ENCODE results near the gene NSRP1.

Gene NSRP1

DNA sequence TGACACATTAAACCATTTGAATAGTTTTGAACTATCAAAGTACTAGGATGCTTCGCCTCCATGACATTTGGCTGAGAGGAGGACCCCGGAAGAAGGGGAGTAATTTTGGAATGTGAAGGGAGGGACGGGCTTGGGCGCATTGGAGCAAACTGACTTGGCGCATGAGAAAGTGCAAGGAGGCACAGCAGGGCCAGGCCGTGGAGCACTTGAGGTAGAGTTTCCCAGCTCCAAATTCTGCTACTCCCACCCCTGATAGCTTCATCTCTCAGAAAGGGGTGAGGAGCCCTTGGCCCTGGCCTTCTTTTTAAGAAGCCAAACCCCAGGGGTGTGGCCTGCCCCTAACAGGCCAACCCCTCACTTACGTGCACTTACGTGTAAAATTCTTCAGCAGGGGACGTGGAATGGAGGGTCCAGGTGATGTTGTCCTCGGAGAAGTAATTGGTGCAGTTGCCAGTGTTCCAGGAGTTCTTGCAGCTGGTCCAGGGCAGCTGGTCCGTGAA lies 101.2 kb downstream of the NSRP1 start:
- TF ChIP-seq TEAD4 (IDR thresholded peaks at IDR 0.05) (no peak), FOXM1 (IDR thresholded peaks at IDR 0.05; ENCODE audit: borderline replicate concordance, low read depth) (no peak), RAD21 (IDR thresholded peaks at IDR 0.05; ENCODE audit: low read depth) (no peak), EGR1 (IDR thresholded peaks at IDR 0.05) (no peak), EP300 (IDR thresholded peaks at IDR 0.05; ENCODE audit: borderline replicate concordance) (no peak), TAF1 (IDR thresholded peaks at IDR 0.05; ENCODE audit: low read depth) (no peak), CEBPB (IDR thresholded peaks at IDR 0.05) (no peak), TCF12 (IDR thresholded peaks at IDR 0.05; ENCODE audit: low read depth) (no peak), NFIC (IDR thresholded peaks at IDR 0.05) (no peak), YY1 (IDR thresholded peaks at IDR 0.05; ENCODE audit: low read depth) (no peak), ZBTB7A (IDR thresholded peaks at IDR 0.05; ENCODE audit: low read depth) (no peak), CREB1 (IDR thresholded peaks at IDR 0.05; ENCODE audit: low read depth) (no peak)
- TF ChIP-seq, protein P1, sequence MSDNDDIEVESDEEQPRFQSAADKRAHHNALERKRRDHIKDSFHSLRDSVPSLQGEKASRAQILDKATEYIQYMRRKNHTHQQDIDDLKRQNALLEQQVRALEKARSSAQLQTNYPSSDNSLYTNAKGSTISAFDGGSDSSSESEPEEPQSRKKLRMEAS (IDR thresholded peaks at IDR 0.05), result no peak
- TF ChIP-seq, protein P2, sequence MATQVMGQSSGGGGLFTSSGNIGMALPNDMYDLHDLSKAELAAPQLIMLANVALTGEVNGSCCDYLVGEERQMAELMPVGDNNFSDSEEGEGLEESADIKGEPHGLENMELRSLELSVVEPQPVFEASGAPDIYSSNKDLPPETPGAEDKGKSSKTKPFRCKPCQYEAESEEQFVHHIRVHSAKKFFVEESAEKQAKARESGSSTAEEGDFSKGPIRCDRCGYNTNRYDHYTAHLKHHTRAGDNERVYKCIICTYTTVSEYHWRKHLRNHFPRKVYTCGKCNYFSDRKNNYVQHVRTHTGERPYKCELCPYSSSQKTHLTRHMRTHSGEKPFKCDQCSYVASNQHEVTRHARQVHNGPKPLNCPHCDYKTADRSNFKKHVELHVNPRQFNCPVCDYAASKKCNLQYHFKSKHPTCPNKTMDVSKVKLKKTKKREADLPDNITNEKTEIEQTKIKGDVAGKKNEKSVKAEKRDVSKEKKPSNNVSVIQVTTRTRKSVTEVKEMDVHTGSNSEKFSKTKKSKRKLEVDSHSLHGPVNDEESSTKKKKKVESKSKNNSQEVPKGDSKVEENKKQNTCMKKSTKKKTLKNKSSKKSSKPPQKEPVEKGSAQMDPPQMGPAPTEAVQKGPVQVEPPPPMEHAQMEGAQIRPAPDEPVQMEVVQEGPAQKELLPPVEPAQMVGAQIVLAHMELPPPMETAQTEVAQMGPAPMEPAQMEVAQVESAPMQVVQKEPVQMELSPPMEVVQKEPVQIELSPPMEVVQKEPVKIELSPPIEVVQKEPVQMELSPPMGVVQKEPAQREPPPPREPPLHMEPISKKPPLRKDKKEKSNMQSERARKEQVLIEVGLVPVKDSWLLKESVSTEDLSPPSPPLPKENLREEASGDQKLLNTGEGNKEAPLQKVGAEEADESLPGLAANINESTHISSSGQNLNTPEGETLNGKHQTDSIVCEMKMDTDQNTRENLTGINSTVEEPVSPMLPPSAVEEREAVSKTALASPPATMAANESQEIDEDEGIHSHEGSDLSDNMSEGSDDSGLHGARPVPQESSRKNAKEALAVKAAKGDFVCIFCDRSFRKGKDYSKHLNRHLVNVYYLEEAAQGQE (IDR thresholded peaks at IDR 0.05; ENCODE audit: low read depth), result no peak
- TF ChIP-seq, protein P3, sequence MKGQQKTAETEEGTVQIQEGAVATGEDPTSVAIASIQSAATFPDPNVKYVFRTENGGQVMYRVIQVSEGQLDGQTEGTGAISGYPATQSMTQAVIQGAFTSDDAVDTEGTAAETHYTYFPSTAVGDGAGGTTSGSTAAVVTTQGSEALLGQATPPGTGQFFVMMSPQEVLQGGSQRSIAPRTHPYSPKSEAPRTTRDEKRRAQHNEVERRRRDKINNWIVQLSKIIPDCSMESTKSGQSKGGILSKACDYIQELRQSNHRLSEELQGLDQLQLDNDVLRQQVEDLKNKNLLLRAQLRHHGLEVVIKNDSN (IDR thresholded peaks at IDR 0.05), result no peak

DNA sequence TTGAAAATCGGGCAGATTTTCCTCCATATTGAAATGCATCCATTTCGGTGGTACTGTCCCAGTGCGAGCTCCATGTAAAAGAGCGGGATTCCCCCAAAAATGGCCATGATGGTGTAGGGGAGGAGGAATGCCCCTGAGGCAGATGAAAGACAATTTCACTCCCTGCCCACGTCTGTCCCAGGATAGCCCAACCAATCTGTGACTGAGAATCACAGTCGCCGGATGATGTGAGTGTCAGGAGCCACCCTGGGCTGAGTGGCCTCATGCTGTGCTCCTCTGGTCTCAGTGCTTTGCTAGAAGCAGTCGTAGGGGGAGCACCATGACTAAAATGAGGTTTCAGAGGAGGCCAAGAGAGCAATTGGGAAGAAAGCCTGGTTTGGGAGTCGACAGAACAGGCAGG lies 102.2 kb downstream of the NSRP1 start:
- no peak for TF ChIP-seq NFIC (IDR thresholded peaks at IDR 0.05)

DNA sequence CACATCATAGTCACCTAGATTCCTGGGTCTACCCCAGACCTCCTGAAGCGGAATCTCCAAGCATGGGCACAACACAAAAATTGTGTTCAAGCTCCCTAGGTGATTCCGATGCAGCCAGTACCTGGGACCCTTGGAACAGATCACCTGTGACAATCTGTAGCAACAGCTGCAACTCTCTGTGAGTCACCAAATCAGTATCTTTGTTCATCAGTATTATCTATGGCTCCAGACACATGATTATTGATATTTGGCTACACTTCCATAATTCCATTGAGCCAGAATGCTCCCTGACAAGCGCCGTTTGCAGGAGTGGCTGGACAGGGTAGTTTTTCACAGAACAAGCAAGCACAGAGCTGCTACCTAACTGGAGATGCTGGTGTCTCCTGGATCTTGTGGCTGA lies 102.7 kb downstream of the NSRP1 start:
- TF ChIP-seq, protein P3 (IDR thresholded peaks at IDR 0.05), result no peak
- TF ChIP-seq EP300 (IDR thresholded peaks at IDR 0.05; ENCODE audit: borderline replicate concordance) (no peak), CEBPB (IDR thresholded peaks at IDR 0.05) (no peak), CREB1 (IDR thresholded peaks at IDR 0.05; ENCODE audit: low read depth) (no peak), RAD21 (IDR thresholded peaks at IDR 0.05; ENCODE audit: low read depth) (no peak), NFIC (IDR thresholded peaks at IDR 0.05) (no peak), ZBTB7A (IDR thresholded peaks at IDR 0.05; ENCODE audit: low read depth) (no peak), TEAD4 (IDR thresholded peaks at IDR 0.05) (no peak), EGR1 (IDR thresholded peaks at IDR 0.05) (no peak), YY1 (IDR thresholded peaks at IDR 0.05; ENCODE audit: low read depth) (no peak), FOXM1 (IDR thresholded peaks at IDR 0.05; ENCODE audit: borderline replicate concordance, low read depth) (no peak)

DNA sequence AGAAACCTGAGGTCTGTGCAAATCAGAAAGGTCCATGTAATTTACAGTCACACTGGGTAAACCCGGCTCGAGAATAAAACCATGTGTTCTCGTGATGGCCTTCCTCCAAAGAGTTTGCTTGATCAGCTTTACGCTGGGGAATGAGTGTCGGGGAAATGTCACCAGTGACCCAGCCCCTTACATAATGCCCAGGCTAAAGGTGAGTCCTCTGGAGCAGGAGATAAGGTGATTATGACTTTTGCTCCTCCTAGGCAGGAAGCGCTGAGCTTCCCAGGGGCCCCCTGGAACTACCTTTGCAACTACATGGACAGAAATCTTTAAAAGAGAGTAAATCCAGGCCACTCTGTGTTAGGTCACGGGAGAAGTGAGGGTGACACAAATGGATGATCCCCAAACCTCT lies 103.2 kb downstream of the NSRP1 start:
- no peak for TF ChIP-seq ZBTB7A (IDR thresholded peaks at IDR 0.05; ENCODE audit: low read depth)
- TF ChIP-seq TAF1 (IDR thresholded peaks at IDR 0.05; ENCODE audit: low read depth), result no peak
- TF ChIP-seq, protein P3 (IDR thresholded peaks at IDR 0.05), result no peak
- no peak for TF ChIP-seq EGR1 (IDR thresholded peaks at IDR 0.05)
- TF ChIP-seq, protein P1 (IDR thresholded peaks at IDR 0.05), result no peak
- no peak for TF ChIP-seq YY1 (IDR thresholded peaks at IDR 0.05; ENCODE audit: low read depth)
- TF ChIP-seq CREB1 (IDR thresholded peaks at IDR 0.05; ENCODE audit: low read depth), result no peak
- TF ChIP-seq CEBPB (IDR thresholded peaks at IDR 0.05), result no peak
- TF ChIP-seq EP300 (IDR thresholded peaks at IDR 0.05; ENCODE audit: borderline replicate concordance), result no peak
- no peak for TF ChIP-seq TEAD4 (IDR thresholded peaks at IDR 0.05)
- TF ChIP-seq RAD21 (IDR thresholded peaks at IDR 0.05; ENCODE audit: low read depth), result no peak
- no peak for TF ChIP-seq NFIC (IDR thresholded peaks at IDR 0.05)

DNA sequence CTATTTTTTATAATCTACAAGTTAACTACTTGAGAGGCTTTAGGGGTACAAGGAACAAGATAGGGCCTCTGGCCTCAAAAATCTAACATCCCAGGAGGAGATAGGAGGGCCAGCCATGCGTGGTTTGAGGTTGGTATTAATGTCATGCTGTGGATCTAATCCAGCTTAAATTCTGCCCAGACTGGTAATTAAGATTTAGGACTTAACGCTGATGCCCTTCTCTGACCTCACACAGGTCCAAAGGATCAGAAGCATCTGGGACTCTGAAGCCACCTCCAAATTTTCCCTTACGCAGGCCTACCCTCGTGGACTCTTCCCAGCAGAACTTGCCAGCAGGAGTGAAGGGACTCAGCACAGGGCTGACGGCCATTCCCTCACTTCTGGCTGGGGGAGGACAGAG lies 103.8 kb downstream of the NSRP1 start:
- no peak for TF ChIP-seq EGR1 (IDR thresholded peaks at IDR 0.05)
- TF ChIP-seq, protein P2 (IDR thresholded peaks at IDR 0.05; ENCODE audit: low read depth), result no peak
- TF ChIP-seq FOXM1 (IDR thresholded peaks at IDR 0.05; ENCODE audit: borderline replicate concordance, low read depth), result no peak
- TF ChIP-seq RAD21 (IDR thresholded peaks at IDR 0.05; ENCODE audit: low read depth), result no peak
- no peak for TF ChIP-seq TEAD4 (IDR thresholded peaks at IDR 0.05)
- no peak for TF ChIP-seq CREB1 (IDR thresholded peaks at IDR 0.05; ENCODE audit: low read depth)
- TF ChIP-seq EP300 (IDR thresholded peaks at IDR 0.05; ENCODE audit: borderline replicate concordance), result no peak
- TF ChIP-seq NFIC (IDR thresholded peaks at IDR 0.05), result no peak
- TF ChIP-seq TAF1 (IDR thresholded peaks at IDR 0.05; ENCODE audit: low read depth), result no peak
- TF ChIP-seq YY1 (IDR thresholded peaks at IDR 0.05; ENCODE audit: low read depth), result no peak
- TF ChIP-seq TCF12 (IDR thresholded peaks at IDR 0.05; ENCODE audit: low read depth), result no peak
- TF ChIP-seq, protein P3 (IDR thresholded peaks at IDR 0.05), result no peak

Data from Ishikawa (cell line).